HEK293 (cell line): Measurements from ENCODE around the gene HSPA2.
A peak's percentile ranks its signal among the peaks of the same experiment; 100 is the strongest.
"Not testable (repeated sequence)": the region's sequence is repeated elsewhere in the genome, so short reads cannot be mapped to it uniquely, and the experiment has no call there.

Experiments
- CTCF ChIA-PET: fragments of 350-600 bp; formaldehyde crosslinking; extraction: SDS; loops from one replicate; lab custom pipeline; 2021; ENCODE audit warnings: antibody characterized with exemption; lab: Yijun Ruan, JAX
- POLR2A ChIA-PET: fragments of 300-600 bp; formaldehyde crosslinking; extraction: SDS; loops from one replicate; lab custom pipeline; 2020; ENCODE audit warnings: antibody characterized with exemption, inconsistent platforms; lab: Yijun Ruan, JAX
- H3K27ac ChIP-seq: fragments of 200-500 bp; sonication (Bioruptor generic); 2 replicates; pipeline ENCODE4 v1.5.1; 2014; ENCODE audit warnings: low read depth, low read length, control low read depth, inconsistent platforms; ENCODE audit errors: extremely low read depth
- H3K36me3 ChIP-seq, 2 experiments: fragments of 200-500 bp in 1 of 2; sonication (Bioruptor generic) in 1 of 2; 1 replicate in 1 of 2; 2 replicates in 1 of 2; pipeline ENCODE4 v1.5.1; 2014 to 2017; ENCODE audit warnings: inconsistent platforms in 2 of 2, low read length in 2 of 2; ENCODE audit not compliant: control insufficient read depth in 2 of 2, insufficient read depth in 1 of 2
- H3K4me1 ChIP-seq: fragments of 200-500 bp; sonication (Bioruptor generic); 2 replicates; pipeline ENCODE4 v1.5.1; 2014; ENCODE audit warnings: mild to moderate bottlenecking, low read length, inconsistent platforms; ENCODE audit not compliant: control insufficient read depth, insufficient read depth
- H3K4me3 ChIP-seq: 2 replicates; pipeline ENCODE4 v1.5.1; 2011; ENCODE audit warnings: low read depth, mild to moderate bottlenecking, control low read depth, low read length, moderate library complexity
- H3K9me3 ChIP-seq: fragments of 200-500 bp; sonication (Bioruptor generic); 2 replicates; pipeline ENCODE4 v1.5.1; 2014; ENCODE audit warnings: low read depth, low read length, inconsistent platforms; ENCODE audit not compliant: control insufficient read depth, insufficient read depth
- ELK4 ChIP-seq: IDR thresholded peaks from 2 replicates; pipeline ENCODE4 v1.6.1; 2011; ENCODE audit warnings: mild to moderate bottlenecking, low read depth, low read length, borderline replicate concordance
- HOXD13 ChIP-seq: sonication (generic); formaldehyde crosslinking; IDR thresholded peaks from 2 replicates; pipeline ENCODE4 v1.8.0; 2022; ENCODE audit warnings: missing genetic modification reagents, borderline replicate concordance
- INSM2 ChIP-seq: fragments of 450-650 bp; formaldehyde crosslinking; IDR thresholded peaks from 2 replicates; pipeline ENCODE4 v1.5.1; 2016; ENCODE audit warnings: missing biosample characterization, missing genetic modification characterization
- PBX3 ChIP-seq: sonication (generic); formaldehyde crosslinking; IDR thresholded peaks from 2 replicates; pipeline ENCODE4 v1.8.1; 2022; ENCODE audit warnings: mild to moderate bottlenecking, moderate library complexity, missing genetic modification reagents
- PRDM10 ChIP-seq: fragments of 450-650 bp; formaldehyde crosslinking; IDR thresholded peaks from 2 replicates; pipeline ENCODE4 v1.5.1; 2016; ENCODE audit warnings: missing biosample characterization, missing genetic modification characterization
- ZBTB1 ChIP-seq: fragments of 450-650 bp; formaldehyde crosslinking; IDR thresholded peaks from 2 replicates; pipeline ENCODE4 v1.5.1; 2016; ENCODE audit warnings: missing biosample characterization, missing genetic modification characterization
- ZBTB48 ChIP-seq: fragments of 450-650 bp; formaldehyde crosslinking; IDR thresholded peaks from 2 replicates; pipeline ENCODE4 v1.5.1; 2016; ENCODE audit warnings: missing biosample characterization, missing genetic modification characterization
- ZNF239 ChIP-seq: fragments of 450-650 bp; formaldehyde crosslinking; IDR thresholded peaks from 2 replicates; pipeline ENCODE4 v1.5.1; 2016; ENCODE audit warnings: missing biosample characterization, missing genetic modification characterization
- ZNF302 ChIP-seq: fragments of 450-650 bp; formaldehyde crosslinking; IDR thresholded peaks from 2 replicates; pipeline ENCODE4 v1.5.1; 2016; ENCODE audit warnings: missing biosample characterization, missing genetic modification characterization, low read depth
- ZNF335 ChIP-seq: fragments of 450-650 bp; formaldehyde crosslinking; conservative IDR thresholded peaks from 2 replicates; pipeline ENCODE4 v1.5.1; 2016; ENCODE audit warnings: missing biosample characterization, missing genetic modification characterization
- ZNF398 ChIP-seq: fragments of 450-650 bp; formaldehyde crosslinking; IDR thresholded peaks from 2 replicates; pipeline ENCODE4 v1.5.1; 2017; ENCODE audit warnings: missing biosample characterization, missing genetic modification characterization
- ZNF521 ChIP-seq: fragments of 450-650 bp; formaldehyde crosslinking; IDR thresholded peaks from 2 replicates; pipeline ENCODE4 v1.5.1; 2017; ENCODE audit warnings: missing biosample characterization, mild to moderate bottlenecking, missing genetic modification characterization
- ZNF548 ChIP-seq: fragments of 450-650 bp; formaldehyde crosslinking; IDR thresholded peaks from 2 replicates; pipeline ENCODE4 v1.5.1; 2016; ENCODE audit warnings: missing biosample characterization, missing genetic modification characterization
- ZNF571 ChIP-seq: fragments of 450-650 bp; formaldehyde crosslinking; IDR thresholded peaks from 2 replicates; pipeline ENCODE4 v1.5.0; 2017; ENCODE audit warnings: missing biosample characterization, missing genetic modification characterization
- ZNF658 ChIP-seq: fragments of 450-650 bp; formaldehyde crosslinking; IDR thresholded peaks from 2 replicates; pipeline ENCODE4; 2016; ENCODE audit warnings: missing biosample characterization, missing genetic modification characterization
- ZNF670 ChIP-seq: fragments of 450-650 bp; formaldehyde crosslinking; IDR thresholded peaks from 2 replicates; pipeline ENCODE4 v1.5.1; 2016; ENCODE audit warnings: missing biosample characterization, missing genetic modification characterization, low read depth
- ZNF791 ChIP-seq: fragments of 450-650 bp; formaldehyde crosslinking; IDR thresholded peaks from 2 replicates; pipeline ENCODE4 v1.5.1; 2016; ENCODE audit warnings: missing biosample characterization, missing genetic modification characterization

HSPA2 gene

GRCh38 chr14:64563696-64564095 is 23.2 kb downstream of the HSPA2 start:
- no peak for TF ChIP-seq ZBTB1 (tag by site-specific recombination)
- no peak for TF ChIP-seq ZNF658 (tag by site-specific recombination)
- TF ChIP-seq ZNF548 (tag by site-specific recombination) = no peak
- no peak for TF ChIP-seq ELK4
- TF ChIP-seq ZNF335 = no peak
- TF ChIP-seq ZNF670 (tag by site-specific recombination) = no peak
- ChIA-PET CTCF (interaction anchor here (0.5 to 1.6 kb wide), 2 partner anchors 73 to 274 kb away, joined by 3 to 6 read pairs; no protein-coding TSS in a partner anchor), POLR2A (no interaction called here)
- Histone ChIP-seq H3K4me3 (no peak overlapping the region), H3K27ac (no peak overlapping the region), H3K9me3 (no peaks in the 10 kb centered on the region), H3K36me3 (no peaks in the 10 kb centered on the region), H3K4me1 (no peaks in the 10 kb centered on the region; the same call in 1 of the 2 replicates)

GRCh38 chr14:64566651-64567122 is 26.1 kb downstream of the HSPA2 start:
- CTCF ChIA-PET = no interaction called here
- no peak overlapping the region for H3K27ac ChIP-seq
- H3K36me3 ChIP-seq = no peaks in the 10 kb centered on the region
- H3K4me3 ChIP-seq = no peak overlapping the region
- TF ChIP-seq ELK4 = no peak
- no peak for TF ChIP-seq HOXD13 (CRISPR knock-in tag)
- TF ChIP-seq ZNF398 (tag by site-specific recombination) = no peak
- no peak for TF ChIP-seq INSM2 (tag by site-specific recombination)
- no peak for TF ChIP-seq ZNF302 (tag by site-specific recombination)
- TF ChIP-seq PBX3 (CRISPR knock-in tag) = no peak
- no peak for TF ChIP-seq ZNF521 (tag by site-specific recombination)
- TF ChIP-seq ZNF791 (tag by site-specific recombination) = no peak
- no peak for TF ChIP-seq ZNF571 (tag by site-specific recombination)
- no peaks in the 10 kb centered on the region for H3K9me3 ChIP-seq
- POLR2A ChIA-PET = no interaction called here
- no peaks in the 10 kb centered on the region; the same call in 1 of the 2 replicates for H3K4me1 ChIP-seq

GRCh38 chr14:64569138-64569631 is 28.6 kb downstream of the HSPA2 start:
- POLR2A ChIA-PET = no interaction called here
- Histone ChIP-seq H3K4me3 (no peak overlapping the region), H3K36me3 (no peaks in the 10 kb centered on the region), H3K27ac (no peak overlapping the region), H3K4me1 (no peaks in the 10 kb centered on the region), H3K9me3 (no peaks in the 10 kb centered on the region)
- CTCF ChIA-PET = interaction anchor here (1.9 kb wide), 1 partner anchor 67 kb away, joined by 4 read pairs; no protein-coding TSS in a partner anchor
- TF ChIP-seq PRDM10 (peak; percentile 56), ZBTB48 (no peak), ZNF239 (tag by site-specific recombination) (no peak)

GRCh38 chr14:64569646-64570045 is 29.1 kb downstream of the HSPA2 start:
- POLR2A ChIA-PET, H3K27ac ChIP-seq, H3K4me1 ChIP-seq, H3K4me3 ChIP-seq, H3K36me3 ChIP-seq, H3K9me3 ChIP-seq: not testable (repeated sequence)
- CTCF ChIA-PET = interaction anchor here (1.9 kb wide), 1 partner anchor 67 kb away, joined by 4 read pairs; no protein-coding TSS in a partner anchor
